Measurements from ENCODE around the gene CLSTN2. TPM values are rescaled to one million over a fixed set of nuclear protein-coding genes. Genes with fewer than 3 reads are reported as not detected.

Gene CLSTN2
- total RNA-seq, 1 experiment from 2014 or later: 0.02 TPM

GRCh38 chr3:140086642-140087041 is 151.7 kb downstream of the CLSTN2 start (continued):
- TF ChIP-seq TCF7L2 (IDR thresholded peaks at IDR 0.05; ENCODE audit: borderline replicate concordance, extremely low read depth, insufficient read depth, insufficient read length) (no peak), POLR2AphosphoS5 (IDR thresholded peaks at IDR 0.05; ENCODE audit: low read depth, low read length) (no peak), MAX (IDR thresholded peaks at IDR 0.05) (no peak), CEBPB (IDR thresholded peaks at IDR 0.05; ENCODE audit: low read depth) (no peak), ZNF274 (IDR thresholded peaks at IDR 0.05; ENCODE audit: low read depth, low read length) (no peak), ZBTB33 (IDR thresholded peaks at IDR 0.05; ENCODE audit: extremely low read depth, insufficient replicate concordance, low read length) (no peak), POLR2A (IDR thresholded peaks at IDR 0.05; ENCODE audit: borderline replicate concordance, extremely low read depth, insufficient read depth, insufficient read length) (no peak)

GRCh38 chr3:140088058-140088457 is 153.1 kb downstream of the CLSTN2 start:
- Histone ChIP-seq H3K27ac (ENCODE audit: low read depth, low read length) (no peak overlapping the region), H3K9me3 (ENCODE audit: control insufficient read depth in 1 of 2, insufficient read depth in 1 of 2, low read depth in 1 of 2, low read length in 2 of 2) (no peaks in the 10 kb centered on the region), H3K4me2 (ENCODE audit: low read length) (no peak overlapping the region), H3K9ac (ENCODE audit: low read length) (no peak overlapping the region), H3K79me2 (ENCODE audit: insufficient read depth, low read length) (no peaks in the 10 kb centered on the region), H3K4me1 (ENCODE audit: control insufficient read depth in 1 of 2, insufficient read depth in 2 of 2, low read length in 2 of 2) (no peaks in the 10 kb centered on the region), H3K9me2 (ENCODE audit: insufficient read depth) (no peaks in the 10 kb centered on the region), H2AFZ (ENCODE audit: low read depth, low read length, poor library complexity, severe bottlenecking) (no peak overlapping the region), H3K4me3 (replicated peaks in 1 of 2; ENCODE audit: low read depth in 1 of 2, low read length in 2 of 2) (no peak overlapping the region), H3K36me3 (ENCODE audit: control insufficient read depth in 1 of 2, insufficient read depth in 2 of 2, low read length in 2 of 2) (no peaks in the 10 kb centered on the region), H3K27me3 (ENCODE audit: insufficient read depth, low read length) (peaks cover 37% of the 10 kb centered on the region), H4K20me1 (ENCODE audit: insufficient read depth) (no peaks in the 10 kb centered on the region)
- BruUV-seq (replicated peaks): no TSS peak
- ChIA-PET RAD21 (ENCODE audit: low non-redundant PET in 1 of 2, low total read pairs in 2 of 2, uncharacterized antibody in 2 of 2, unreplicated experiment in 2 of 2) (no interaction called here), CTCF (no interaction called here), POLR2A (no interaction called here)
- no peak for TF ChIP-seq TCF7L2 (IDR thresholded peaks at IDR 0.05; ENCODE audit: borderline replicate concordance, extremely low read depth, insufficient read depth, insufficient read length)
- no peak for TF ChIP-seq CBX3 (IDR thresholded peaks at IDR 0.05; ENCODE audit: low read depth)
- no peak for TF ChIP-seq ZNF274 (IDR thresholded peaks at IDR 0.05; ENCODE audit: low read depth, low read length)
- TF ChIP-seq CEBPB (IDR thresholded peaks at IDR 0.05; ENCODE audit: low read depth): no peak
- TF ChIP-seq REST (IDR thresholded peaks at IDR 0.05; ENCODE audit: low read depth): no peak
- TF ChIP-seq SIN3A (IDR thresholded peaks at IDR 0.05; ENCODE audit: low read depth): no peak
- no peak for TF ChIP-seq CTCF (IDR thresholded peaks at IDR 0.05 in 2 of 3, conservative IDR thresholded peaks at IDR 0.05 in 1 of 3; ENCODE audit: borderline replicate concordance in 1 of 3, insufficient read depth in 1 of 3, low read depth in 2 of 3, low read length in 2 of 3)
- TF ChIP-seq ZBTB33 (IDR thresholded peaks at IDR 0.05; ENCODE audit: extremely low read depth, insufficient replicate concordance, low read length): no peak
- TF ChIP-seq EZH2phosphoT487 (IDR thresholded peaks at IDR 0.05; ENCODE audit: borderline replicate concordance): no peak
- no peak for TF ChIP-seq JUND (IDR thresholded peaks at IDR 0.05)
- no peak for TF ChIP-seq SP1 (IDR thresholded peaks at IDR 0.05; ENCODE audit: low read depth)
- intact Hi-C loops (cut with micrococcal nuclease): no loop called here
- ATAC-seq: no peak
- no peak for DNase-seq (ENCODE audit: low read depth, low spot score)

Data from HCT116 (cell line).